Mesenchymal stem cell (in vitro differentiated cells and primary cell): ENCODE data around the gene RPS6KA6. TPM values are rescaled to one million over a fixed set of nuclear protein-coding genes. Genes with fewer than 3 reads are reported as not detected.

Experiments
- DNase-seq: peaks from one replicate; pipeline ENCODE4 v3.0.0-alpha.2; 2013
- H2AFZ ChIP-seq: one replicate; pipeline ENCODE4 v1.6.1; 2013; ENCODE audit warnings: low read depth, mild to moderate bottlenecking, control low read depth, inconsistent platforms, low read length, moderate library complexity
- H2AK5ac ChIP-seq: 2 replicates; pipeline ENCODE4 v1.6.1; 2013; ENCODE audit warnings: low read length, moderate library complexity, mild to moderate bottlenecking, inconsistent platforms; ENCODE audit not compliant: severe bottlenecking
- H2BK120ac ChIP-seq: one replicate; pipeline ENCODE4 v1.6.1; 2013; ENCODE audit warnings: low read depth, mild to moderate bottlenecking, inconsistent platforms, low read length, moderate library complexity
- H2BK12ac ChIP-seq, 2 experiments: one replicate each; pipeline ENCODE4 v1.6.1; 2013; ENCODE audit warnings: inconsistent platforms in 2 of 2, low read length in 2 of 2, mild to moderate bottlenecking in 2 of 2, moderate library complexity in 2 of 2, control low read depth in 1 of 2
- H2BK15ac ChIP-seq: one replicate; pipeline ENCODE4 v1.6.1; 2013; ENCODE audit warnings: mild to moderate bottlenecking, low read depth, inconsistent platforms; ENCODE audit not compliant: poor library complexity, severe bottlenecking
- H2BK5ac ChIP-seq: 2 replicates; pipeline ENCODE4 v1.6.1; 2013; ENCODE audit warnings: low read depth, mild to moderate bottlenecking, low read length, control low read depth, inconsistent platforms; ENCODE audit not compliant: poor library complexity, severe bottlenecking
- H3K14ac ChIP-seq, 2 experiments: one replicate each; pipeline ENCODE4 v1.6.1; 2013; ENCODE audit warnings: inconsistent platforms in 2 of 2, low read length in 2 of 2, control low read depth in 1 of 2, mild to moderate bottlenecking in 1 of 2, moderate library complexity in 1 of 2
- H3K18ac ChIP-seq, 2 experiments: one replicate each; pipeline ENCODE4 v1.6.1; 2013; ENCODE audit warnings: inconsistent platforms in 2 of 2, low read length in 2 of 2, control low read depth in 1 of 2, low read depth in 1 of 2, mild to moderate bottlenecking in 1 of 2
- H3K23ac ChIP-seq, 2 experiments: one replicate each; pipeline ENCODE4 v1.6.1; 2013; ENCODE audit warnings: inconsistent platforms in 2 of 2, low read length in 2 of 2, mild to moderate bottlenecking in 2 of 2, moderate library complexity in 2 of 2, control low read depth in 1 of 2
- H3K27ac ChIP-seq: 2 replicates; pipeline ENCODE4 v1.5.1; 2013; ENCODE audit warnings: mild to moderate bottlenecking, moderate library complexity, low read length, control low read depth, inconsistent platforms; ENCODE audit not compliant: poor library complexity, severe bottlenecking
- H3K27me3 ChIP-seq, 2 experiments: 2 replicates each; pipeline versions ENCODE4 v1.6.1 to v1.7.0; 2013; ENCODE audit warnings: low read length in 2 of 2, mild to moderate bottlenecking in 2 of 2, moderate library complexity in 2 of 2, control low read depth in 1 of 2, inconsistent platforms in 1 of 2; ENCODE audit not compliant: control insufficient read depth in 1 of 2, insufficient read depth in 1 of 2
- H3K36me3 ChIP-seq, 2 experiments: 2 replicates each; pipeline versions ENCODE4 v1.6.1 to v1.7.0; 2013; ENCODE audit warnings: low read length in 2 of 2, control low read depth in 1 of 2, inconsistent platforms in 1 of 2, low read depth in 1 of 2, mild to moderate bottlenecking in 1 of 2; ENCODE audit not compliant: insufficient read depth in 2 of 2, control insufficient read depth in 1 of 2
- H3K4ac ChIP-seq, 2 experiments: one replicate each; pipeline ENCODE4 v1.6.1; 2013; ENCODE audit warnings: inconsistent platforms in 2 of 2, low read length in 2 of 2, mild to moderate bottlenecking in 2 of 2, moderate library complexity in 2 of 2, control low read depth in 1 of 2, low read depth in 1 of 2
- H3K4me1 ChIP-seq: 2 replicates; pipeline ENCODE4 v1.6.1; 2013; ENCODE audit warnings: low read depth, low read length, control low read depth; ENCODE audit not compliant: control insufficient read depth, insufficient read depth
- H3K4me2 ChIP-seq: 2 replicates; pipeline ENCODE4 v1.6.1; 2013; ENCODE audit warnings: low read length, mild to moderate bottlenecking, inconsistent platforms; ENCODE audit not compliant: poor library complexity, severe bottlenecking
- H3K4me3 ChIP-seq, 2 experiments: 2 replicates each; pipeline versions ENCODE4 v1.5.1 to v1.7.0; 2013; ENCODE audit warnings: low read length in 2 of 2, mild to moderate bottlenecking in 2 of 2, control low read depth in 1 of 2, low read depth in 1 of 2; ENCODE audit not compliant: insufficient read depth in 1 of 2
- H3K79me1 ChIP-seq: replicated peaks from 2 replicates; pipeline ENCODE4 v1.6.1; 2013; ENCODE audit warnings: mild to moderate bottlenecking, control low read depth, low read length, inconsistent platforms; ENCODE audit not compliant: poor library complexity, severe bottlenecking
- H3K9ac ChIP-seq: 2 replicates; pipeline ENCODE4 v1.7.0; 2013; ENCODE audit warnings: mild to moderate bottlenecking, low read length, moderate library complexity
- H3K9me3 ChIP-seq: 2 replicates; pipeline ENCODE4 v1.7.0; 2013; ENCODE audit warnings: mild to moderate bottlenecking, low read length; ENCODE audit not compliant: control insufficient read depth
- H4K8ac ChIP-seq: one replicate; pipeline ENCODE4 v1.6.1; 2013; ENCODE audit warnings: inconsistent platforms, mild to moderate bottlenecking, low read length, moderate library complexity
- H4K91ac ChIP-seq: one replicate; pipeline ENCODE4 v1.6.1; 2013; ENCODE audit warnings: mild to moderate bottlenecking, low read length, inconsistent platforms
- WGBS: methylation state at CpG from one replicate; pipeline ENCODE4 v1.1.7; 2013; ENCODE audit warnings: mixed read lengths; 5-methylcytosine and 5-hydroxymethylcytosine counted together
- polyA plus RNA-seq, 2 experiments: library from polyadenylated mRNA; stranded (reverse); fragments of 200-250 nt; gene quantifications; one replicate each; pipeline ENCODE4 v1.2.3, GENCODE V29; 2013

The RPS6KA6 gene
- polyA plus RNA-seq (2013, experiment 1 of 2): 1.6 TPM
- 1.7 TPM for polyA plus RNA-seq (2013, experiment 2 of 2)

GRCh38 chrX:84187533-84188319, at the start of gene RPS6KA6:
TSS of gene RPS6KA6 (minus strand) at chrX:84188199. CDS start at chrX:84187899, 300 bp downstream.
- H3K27me3 ChIP-seq: no peaks in the 10 kb centered on the region
- H3K18ac ChIP-seq: peak within 1 kb of the TSS; percentile 33 to 61
- H2AFZ ChIP-seq: peak within 1 kb of the TSS; percentile 71
- no peak within 1 kb of the TSS for H2BK12ac ChIP-seq
- peak within 1 kb of the TSS; percentile 67 to 83 for H3K4me3 ChIP-seq
- no peak within 1 kb of the TSS for H3K23ac ChIP-seq
- 6% methylated on average over 7 of the region's 81 CpGs for WGBS
- peak within 1 kb of the TSS; percentile 7 for H2BK15ac ChIP-seq
- H3K4me1 ChIP-seq: no peaks in the 10 kb centered on the region
- H4K91ac ChIP-seq: no peak within 1 kb of the TSS
- peak; percentile 40 for DNase-seq
- peak within 1 kb of the TSS; percentile 88 for H3K9ac ChIP-seq
- no peaks in the 10 kb centered on the region for H3K36me3 ChIP-seq
- no peak within 1 kb of the TSS for H4K8ac ChIP-seq
- H3K9me3 ChIP-seq: no peaks in the 10 kb centered on the region
- H3K14ac ChIP-seq: no peak within 1 kb of the TSS
- no peak within 1 kb of the TSS for H2BK5ac ChIP-seq
- no peak within 1 kb of the TSS for H2BK120ac ChIP-seq
- no peak within 1 kb of the TSS for H3K4ac ChIP-seq
- no peak within 1 kb of the TSS for H2AK5ac ChIP-seq
- peak within 1 kb of the TSS; percentile 56 for H3K4me2 ChIP-seq
- H3K79me1 ChIP-seq: peaks cover 2% of the 10 kb centered on the region
- H3K27ac ChIP-seq: no peak within 1 kb of the TSS

- Histone ChIP-seq H3K4me3 (no peak overlapping the region), H3K23ac (no peak overlapping the region), H3K14ac (peak overlapping the region in 1 of 2 experiments; percentile 84), H2AFZ (no peak overlapping the region), H2AK5ac (no peak overlapping the region), H2BK120ac (no peak overlapping the region), H3K27ac (no peak overlapping the region), H3K4ac (no peak overlapping the region), H2BK15ac (no peak overlapping the region), H3K79me1 (no peaks in the 10 kb centered on the region), H4K8ac (no peak overlapping the region), H3K9ac (no peak overlapping the region), H3K4me2 (no peak overlapping the region), H3K36me3 (no peaks in the 10 kb centered on the region), H4K91ac (no peak overlapping the region), H3K9me3 (no peaks in the 10 kb centered on the region), H3K18ac (no peak overlapping the region), H2BK5ac (no peak overlapping the region), H3K4me1 (no peaks in the 10 kb centered on the region), H3K27me3 (no peaks in the 10 kb centered on the region), H2BK12ac (peak overlapping the region in 1 of 2 experiments; percentile 52)
- no peak for DNase-seq
- WGBS: 100% methylated on average over 1 of the region's 3 CpGs
Measured at GRCh38 chrX:84224741-84225140, 36.7 kb upstream of the RPS6KA6 start.

- Histone ChIP-seq H2BK120ac (no peak overlapping the region), H2BK5ac (no peak overlapping the region), H3K79me1 (no peaks in the 10 kb centered on the region), H3K4me3 (no peak overlapping the region), H3K4me1 (no peaks in the 10 kb centered on the region), H3K27me3 (no peaks in the 10 kb centered on the region), H2AFZ (no peak overlapping the region), H3K4me2 (no peak overlapping the region), H4K91ac (no peak overlapping the region), H3K4ac (no peak overlapping the region), H3K18ac (no peak overlapping the region), H2AK5ac (no peak overlapping the region), H3K23ac (no peak overlapping the region), H3K9me3 (no peaks in the 10 kb centered on the region), H3K14ac (no peak overlapping the region), H3K27ac (no peak overlapping the region), H3K9ac (no peak overlapping the region), H3K36me3 (no peaks in the 10 kb centered on the region), H2BK12ac (no peak overlapping the region), H4K8ac (no peak overlapping the region), H2BK15ac (no peak overlapping the region)
- no peak for DNase-seq
Measured at GRCh38 chrX:84223261-84223660, 35.3 kb upstream of the RPS6KA6 start.

GRCh38 chrX:84221181-84221580, 33.2 kb upstream of the RPS6KA6 start:
- Histone ChIP-seq H3K4me1 (no peaks in the 10 kb centered on the region), H3K23ac (no peak overlapping the region), H2AFZ (no peak overlapping the region), H3K27ac (no peak overlapping the region), H2BK12ac (no peak overlapping the region), H3K4me2 (no peak overlapping the region), H3K18ac (no peak overlapping the region), H3K14ac (no peak overlapping the region), H3K27me3 (no peaks in the 10 kb centered on the region), H4K8ac (no peak overlapping the region), H3K4me3 (no peak overlapping the region), H3K36me3 (no peaks in the 10 kb centered on the region), H2BK15ac (no peak overlapping the region), H3K79me1 (no peaks in the 10 kb centered on the region), H2BK5ac (no peak overlapping the region), H2BK120ac (no peak overlapping the region), H2AK5ac (no peak overlapping the region), H3K9me3 (no peaks in the 10 kb centered on the region), H4K91ac (no peak overlapping the region), H3K4ac (no peak overlapping the region), H3K9ac (no peak overlapping the region)
- no peak for DNase-seq
- WGBS: no CpG with 5 or more reads among the region's 2 CpGs
